NCI-H2196 (cell line): ENCODE results near the gene CCR9.

Source experiments
- DNase-seq: peaks from one replicate; lab custom pipeline; 2025; ENCODE audit not compliant: unreplicated experiment; lab: John Stamatoyannopoulos, UW

The CCR9 gene

GRCh38 chr3:45952456-45952855 is 66.1 kb downstream of the CCR9 start:
- no peak for DNase-seq
